Neural cell (in vitro differentiated cells): ENCODE results near the gene C19orf73. TPM values are rescaled to one million over a fixed set of nuclear protein-coding genes. Genes with fewer than 3 reads are reported as not detected.

Experiments used
- H2AFZ ChIP-seq: fragments of 200-600, 300-800 bp; sonication (generic), shearing (Covaris generic); 2 replicates; pipeline ENCODE4 v1.6.0; 2014; ENCODE audit warnings: low read depth, mild to moderate bottlenecking, antibody characterized with exemption, low read length, moderate library complexity
- H3F3A ChIP-seq: fragments of 200-600 bp; shearing (Covaris generic); 2 replicates; pipeline ENCODE4 v1.6.1; 2016; ENCODE audit warnings: mild to moderate bottlenecking, moderate library complexity, mixed read lengths, antibody characterized with exemption, low read length; ENCODE audit not compliant: insufficient read depth, poor library complexity, severe bottlenecking
- H3K27ac ChIP-seq: fragments of 200-600, 300-800 bp; sonication (generic), shearing (Covaris generic); 2 replicates; pipeline ENCODE4 v1.5.1; 2014; ENCODE audit warnings: mild to moderate bottlenecking, low read length, moderate library complexity
- H3K27me3 ChIP-seq: fragments of 300-800, 200-600 bp; sonication (generic), shearing (Covaris generic); 2 replicates; pipeline ENCODE4 v1.6.0; 2014; ENCODE audit warnings: mild to moderate bottlenecking, low read depth, low read length, moderate library complexity; ENCODE audit not compliant: insufficient read depth
- H3K36me3 ChIP-seq: fragments of 300-800, 200-600 bp; sonication (generic), shearing (Covaris generic); 2 replicates; pipeline ENCODE4 v1.5.1; 2014; ENCODE audit warnings: mild to moderate bottlenecking, antibody characterized with exemption, low read length, moderate library complexity; ENCODE audit not compliant: insufficient read depth
- H3K4me2 ChIP-seq: fragments of 300-800, 200-600 bp; sonication (generic), shearing (Covaris generic); 2 replicates; pipeline ENCODE4 v1.6.0; 2014; ENCODE audit warnings: mild to moderate bottlenecking, low read length
- H3K4me3 ChIP-seq: fragments of 300-800, 200-600 bp; sonication (generic), shearing (Covaris generic); 2 replicates; pipeline ENCODE4 v1.5.1; 2014; ENCODE audit warnings: mild to moderate bottlenecking, low read length, moderate library complexity
- H3K79me2 ChIP-seq: fragments of 200-600 bp; shearing (Covaris generic); replicated peaks from 2 replicates; pipeline ENCODE4 v1.6.0; 2014; ENCODE audit warnings: mild to moderate bottlenecking, low read length, moderate library complexity; ENCODE audit not compliant: insufficient read depth
- H3K9ac ChIP-seq: fragments of 300-800, 200-600 bp; sonication (generic), shearing (Covaris generic); 2 replicates; pipeline ENCODE4 v1.6.1; 2016; ENCODE audit warnings: mild to moderate bottlenecking, low read length, mixed read lengths
- H3K9me2 ChIP-seq: fragments of 200-600 bp; shearing (Covaris generic); 2 replicates; pipeline ENCODE4 v1.6.1; 2016; ENCODE audit warnings: mild to moderate bottlenecking, low read length, mixed read lengths; ENCODE audit not compliant: insufficient read depth
- H3K9me3 ChIP-seq: fragments of 200-600, 300-800 bp; sonication (generic), shearing (Covaris generic); 2 replicates; pipeline ENCODE4 v1.6.1; 2016; ENCODE audit warnings: mild to moderate bottlenecking, mixed run types, low read length, moderate library complexity, mixed read lengths
- H4K20me1 ChIP-seq: fragments of 200-600 bp; shearing (Covaris generic); 2 replicates; pipeline ENCODE4 v1.6.1; 2016; ENCODE audit warnings: mild to moderate bottlenecking, mixed run types; ENCODE audit not compliant: insufficient read depth
- EP300 ChIP-seq: fragments of 450-650 bp; conservative IDR thresholded peaks from 2 replicates; pipeline ENCODE4 v1.6.1; 2014; ENCODE audit warnings: antibody characterized with exemption, mild to moderate bottlenecking, moderate library complexity; ENCODE audit not compliant: poor library complexity, severe bottlenecking
- MXI1 ChIP-seq: fragments of 450-650 bp; conservative IDR thresholded peaks from 2 replicates; pipeline ENCODE4 v1.6.1; 2014; ENCODE audit warnings: antibody characterized with exemption, mild to moderate bottlenecking; ENCODE audit not compliant: poor library complexity, severe bottlenecking
- POLR2AphosphoS5 ChIP-seq: IDR thresholded peaks from 2 replicates; pipeline ENCODE4 v1.6.1; 2012
- RAD21 ChIP-seq: fragments of 450-650 bp; conservative IDR thresholded peaks from 2 replicates; pipeline ENCODE4 v1.6.1; 2014; ENCODE audit warnings: antibody characterized with exemption, mild to moderate bottlenecking, moderate library complexity
- REST ChIP-seq: IDR thresholded peaks from 2 replicates; pipeline ENCODE4 v1.6.1; 2012; ENCODE audit warnings: borderline replicate concordance
- SMC3 ChIP-seq: fragments of 450-650 bp; conservative IDR thresholded peaks from 2 replicates; pipeline ENCODE4 v1.6.1; 2014; ENCODE audit warnings: antibody characterized with exemption, mild to moderate bottlenecking, moderate library complexity; ENCODE audit not compliant: poor library complexity
- TAF1 ChIP-seq: IDR thresholded peaks from 2 replicates; pipeline ENCODE4 v1.6.1; 2012; ENCODE audit warnings: low read depth
- polyA plus RNA-seq: library from polyadenylated mRNA; depleted of rRNA; stranded (reverse); fragments of >200 nt; gene quantifications from 2 replicates; pipeline ENCODE4 v1.2.3, GENCODE V29; 2014
- TF ChIP-seq, protein P1 (sequence below): fragments of 450-650 bp; IDR thresholded peaks from 2 replicates; pipeline ENCODE4 v1.5.1; 2014; ENCODE audit warnings: antibody characterized with exemption, mild to moderate bottlenecking, moderate library complexity; ENCODE audit not compliant: poor library complexity, severe bottlenecking

Gene C19orf73
- polyA plus RNA-seq, 1 donor from 2014 or later: 8.4 TPM

DNA sequence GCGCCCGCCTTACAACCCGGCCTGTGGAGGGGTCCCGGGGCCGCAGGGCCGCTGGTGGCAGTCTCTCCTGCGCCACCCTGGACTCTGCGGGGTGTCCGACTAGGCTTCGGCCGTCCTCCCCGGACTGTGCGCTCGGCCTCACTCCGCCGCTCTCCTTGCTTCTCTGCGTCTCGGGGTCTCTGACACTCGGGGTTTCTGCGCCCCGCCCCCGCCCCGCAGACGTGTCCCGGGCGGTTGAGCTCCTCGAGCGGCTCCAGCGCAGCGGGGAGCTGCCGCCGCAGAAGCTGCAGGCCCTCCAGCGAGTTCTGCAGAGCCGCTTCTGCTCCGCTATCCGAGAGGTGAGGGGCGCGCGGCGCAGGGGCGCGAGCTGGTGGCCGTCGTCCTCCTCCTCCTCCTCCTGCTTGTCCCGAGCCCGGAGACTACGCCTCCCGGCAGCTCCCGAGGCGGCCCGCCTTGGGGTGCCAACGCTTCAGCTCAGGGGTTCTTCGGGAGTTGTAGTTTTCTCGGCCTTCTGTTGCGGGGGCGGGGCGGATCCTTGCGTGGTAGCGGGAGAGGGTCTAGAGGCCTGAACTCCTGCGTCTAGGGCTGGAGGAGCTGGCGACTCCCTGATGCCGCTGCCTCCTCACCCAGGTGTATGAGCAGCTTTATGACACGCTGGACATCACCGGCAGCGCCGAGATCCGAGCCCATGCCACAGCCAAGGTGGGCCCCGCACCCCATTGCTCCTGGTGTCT lies 4.1 kb downstream of the C19orf73 start:
- peak overlapping the region; percentile 71 for H3K27ac ChIP-seq
- H3K4me3 ChIP-seq: peak overlapping the region; percentile 95
- peak overlapping the region; percentile 60 for H2AFZ ChIP-seq
- H3K36me3 ChIP-seq: no peaks in the 10 kb centered on the region
- H3K79me2 ChIP-seq: no peaks in the 10 kb centered on the region
- H3K9me2 ChIP-seq: no peaks in the 10 kb centered on the region
- no peaks in the 10 kb centered on the region for H4K20me1 ChIP-seq
- H3K9me3 ChIP-seq: no peaks in the 10 kb centered on the region
- H3K4me2 ChIP-seq: peak overlapping the region; percentile 33
- peaks cover 3% of the 10 kb centered on the region for H3K27me3 ChIP-seq
- TF ChIP-seq MXI1 (no peak), RAD21 (no peak), POLR2AphosphoS5 (peak; percentile 76), SMC3 (no peak), EP300 (no peak), TAF1 (peak; percentile 43)
- TF ChIP-seq, protein P1, sequence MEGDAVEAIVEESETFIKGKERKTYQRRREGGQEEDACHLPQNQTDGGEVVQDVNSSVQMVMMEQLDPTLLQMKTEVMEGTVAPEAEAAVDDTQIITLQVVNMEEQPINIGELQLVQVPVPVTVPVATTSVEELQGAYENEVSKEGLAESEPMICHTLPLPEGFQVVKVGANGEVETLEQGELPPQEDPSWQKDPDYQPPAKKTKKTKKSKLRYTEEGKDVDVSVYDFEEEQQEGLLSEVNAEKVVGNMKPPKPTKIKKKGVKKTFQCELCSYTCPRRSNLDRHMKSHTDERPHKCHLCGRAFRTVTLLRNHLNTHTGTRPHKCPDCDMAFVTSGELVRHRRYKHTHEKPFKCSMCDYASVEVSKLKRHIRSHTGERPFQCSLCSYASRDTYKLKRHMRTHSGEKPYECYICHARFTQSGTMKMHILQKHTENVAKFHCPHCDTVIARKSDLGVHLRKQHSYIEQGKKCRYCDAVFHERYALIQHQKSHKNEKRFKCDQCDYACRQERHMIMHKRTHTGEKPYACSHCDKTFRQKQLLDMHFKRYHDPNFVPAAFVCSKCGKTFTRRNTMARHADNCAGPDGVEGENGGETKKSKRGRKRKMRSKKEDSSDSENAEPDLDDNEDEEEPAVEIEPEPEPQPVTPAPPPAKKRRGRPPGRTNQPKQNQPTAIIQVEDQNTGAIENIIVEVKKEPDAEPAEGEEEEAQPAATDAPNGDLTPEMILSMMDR: no peak
- no peaks in the 10 kb centered on the region for H3F3A ChIP-seq
- peak overlapping the region; percentile 82 for H3K9ac ChIP-seq

GRCh38 chr19:49113762-49114629 lies 4.9 kb downstream of the C19orf73 start, which contains the start of gene LIN7B:
TSS of gene LIN7B (plus strand) at chr19:49114370. CDS start at chr19:49114405, 35 bp downstream.
- TF ChIP-seq POLR2AphosphoS5 (peak; percentile 73), TAF1 (no peak), RAD21 (peak; percentile 31), MXI1 (peak; percentile 48), SMC3 (peak; percentile 44), EP300 (peak; percentile 10), REST (no peak)
- TF ChIP-seq, protein P1: peak; percentile 82
- H4K20me1 ChIP-seq: no peaks in the 10 kb centered on the region
- H3K27me3 ChIP-seq: no peaks in the 10 kb centered on the region
- H3F3A ChIP-seq: no peaks in the 10 kb centered on the region
- H3K9ac ChIP-seq: peak within 1 kb of the TSS; percentile 82
- H3K4me3 ChIP-seq: peak within 1 kb of the TSS; percentile 95
- H3K79me2 ChIP-seq: no peaks in the 10 kb centered on the region
- peak within 1 kb of the TSS; percentile 41 for H3K4me2 ChIP-seq
- peak within 1 kb of the TSS; percentile 60 for H2AFZ ChIP-seq
- no peaks in the 10 kb centered on the region for H3K36me3 ChIP-seq
- H3K9me2 ChIP-seq: no peaks in the 10 kb centered on the region
- no peaks in the 10 kb centered on the region for H3K9me3 ChIP-seq
- H3K27ac ChIP-seq: peak within 1 kb of the TSS; percentile 71
